Measurements from ENCODE around the gene SH2D3A.

DNA sequence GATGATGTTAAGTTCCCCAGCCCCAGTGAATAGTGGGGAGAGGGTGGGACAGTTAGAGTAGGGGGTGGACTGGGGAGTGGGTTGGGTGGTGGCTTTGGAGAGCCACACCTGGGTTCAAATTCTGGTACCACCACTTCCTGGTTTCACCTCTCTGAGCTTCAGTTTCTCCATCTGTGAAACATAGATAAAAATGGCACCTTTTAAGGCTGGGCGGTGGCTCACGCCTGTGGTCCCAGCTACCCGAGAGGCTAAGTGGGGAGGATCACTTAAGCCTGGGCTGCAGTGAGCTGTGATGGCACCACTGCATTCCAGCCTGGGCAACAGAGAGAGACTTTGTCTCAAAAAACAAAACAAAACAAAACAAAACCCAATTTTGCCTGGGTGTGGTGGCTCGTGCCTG, 11.2 kb upstream of the SH2D3A start:
- TF ChIP-seq, protein P1, sequence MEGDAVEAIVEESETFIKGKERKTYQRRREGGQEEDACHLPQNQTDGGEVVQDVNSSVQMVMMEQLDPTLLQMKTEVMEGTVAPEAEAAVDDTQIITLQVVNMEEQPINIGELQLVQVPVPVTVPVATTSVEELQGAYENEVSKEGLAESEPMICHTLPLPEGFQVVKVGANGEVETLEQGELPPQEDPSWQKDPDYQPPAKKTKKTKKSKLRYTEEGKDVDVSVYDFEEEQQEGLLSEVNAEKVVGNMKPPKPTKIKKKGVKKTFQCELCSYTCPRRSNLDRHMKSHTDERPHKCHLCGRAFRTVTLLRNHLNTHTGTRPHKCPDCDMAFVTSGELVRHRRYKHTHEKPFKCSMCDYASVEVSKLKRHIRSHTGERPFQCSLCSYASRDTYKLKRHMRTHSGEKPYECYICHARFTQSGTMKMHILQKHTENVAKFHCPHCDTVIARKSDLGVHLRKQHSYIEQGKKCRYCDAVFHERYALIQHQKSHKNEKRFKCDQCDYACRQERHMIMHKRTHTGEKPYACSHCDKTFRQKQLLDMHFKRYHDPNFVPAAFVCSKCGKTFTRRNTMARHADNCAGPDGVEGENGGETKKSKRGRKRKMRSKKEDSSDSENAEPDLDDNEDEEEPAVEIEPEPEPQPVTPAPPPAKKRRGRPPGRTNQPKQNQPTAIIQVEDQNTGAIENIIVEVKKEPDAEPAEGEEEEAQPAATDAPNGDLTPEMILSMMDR (IDR thresholded peaks at IDR 0.05; ENCODE audit: low read length): no peak
- TF ChIP-seq EZH2 (IDR thresholded peaks at IDR 0.05; ENCODE audit: borderline replicate concordance, low read length): no peak
